ENCODE data around the gene CPEB1. TPM values are rescaled to one million over a fixed set of nuclear protein-coding genes. Genes with fewer than 3 reads are reported as not detected.

Gene CPEB1
- polyA plus RNA-seq, 4 donors: 0.27 to 2.8 (median 0.50) TPM; not detected in 1

DNA sequence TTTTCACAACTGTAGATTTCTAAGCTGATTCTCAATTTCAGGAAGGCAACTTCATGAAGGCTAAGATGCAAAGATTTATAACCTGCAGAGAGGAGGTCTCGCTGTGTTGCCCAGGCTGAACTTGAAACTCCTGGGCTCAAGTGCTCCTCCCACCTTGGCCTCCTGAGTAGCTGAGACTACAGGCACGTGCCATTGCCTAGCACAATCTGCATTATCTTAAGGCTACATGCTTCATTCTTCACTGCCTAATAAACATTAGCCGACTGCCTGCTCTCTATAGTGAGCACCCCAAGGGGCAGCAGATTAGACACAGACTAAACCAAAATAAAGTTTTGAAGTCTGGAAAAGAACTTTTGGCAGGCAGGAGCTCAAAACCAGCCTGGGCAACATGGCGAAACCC is 17.1 kb downstream of the CPEB1 start:
- Histone ChIP-seq H3K36me3 (ENCODE audit: control insufficient read depth in 3 of 3, insufficient read depth in 2 of 3, low read depth in 1 of 3, low read length in 3 of 3) (no peaks in the 10 kb centered on the region), H3K4me3 (ENCODE audit: low read depth in 1 of 3, low read length in 3 of 3) (no peak overlapping the region), H3K27ac (ENCODE audit: low read depth in 1 of 3, low read length in 2 of 3) (no peak overlapping the region), H3K27me3 (ENCODE audit: control insufficient read depth in 3 of 3, insufficient read depth in 3 of 3, low read length in 3 of 3) (no peaks in the 10 kb centered on the region), H3K9me3 (ENCODE audit: control insufficient read depth in 2 of 2, insufficient read depth in 1 of 2, low read depth in 1 of 2, low read length in 1 of 2) (no peaks in the 10 kb centered on the region), H3K4me1 (ENCODE audit: control insufficient read depth in 3 of 3, insufficient read depth in 2 of 3, low read depth in 1 of 3, low read length in 2 of 3) (no peaks in the 10 kb centered on the region)
- whole genome bisulfite sequencing, 3 donors: 48 to 64% (median 56%) methylated on average over 4 of the region's 4 CpGs
- FAIRE-seq: no peak
- DNase-seq: no peak

DNA sequence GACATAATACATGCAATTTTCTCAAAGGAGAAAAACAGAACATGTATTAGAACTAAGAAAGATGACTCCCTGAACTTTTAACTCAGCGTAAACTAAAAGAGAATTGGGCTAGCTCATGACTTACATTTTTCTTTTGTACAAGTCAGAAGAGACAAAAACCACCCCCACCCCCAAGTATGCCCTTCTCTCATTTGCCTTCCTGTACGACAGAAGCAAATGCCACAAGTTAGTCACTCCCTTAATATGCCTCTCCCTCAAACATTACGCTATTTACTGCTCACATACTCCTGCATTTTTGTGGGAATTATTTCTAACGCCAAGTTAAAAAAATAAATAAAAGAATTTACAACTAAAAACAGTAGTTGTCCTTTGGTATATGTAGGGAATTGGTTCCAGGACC is 22.0 kb downstream of the CPEB1 start:
- Histone ChIP-seq H3K27me3 (ENCODE audit: control insufficient read depth in 3 of 3, insufficient read depth in 3 of 3, low read length in 3 of 3) (no peaks in the 10 kb centered on the region), H3K27ac (ENCODE audit: low read depth in 1 of 3, low read length in 2 of 3) (no peak overlapping the region), H3K36me3 (ENCODE audit: control insufficient read depth in 3 of 3, insufficient read depth in 2 of 3, low read depth in 1 of 3, low read length in 3 of 3) (no peaks in the 10 kb centered on the region), H3K4me1 (ENCODE audit: control insufficient read depth in 3 of 3, insufficient read depth in 2 of 3, low read depth in 1 of 3, low read length in 2 of 3) (no peaks in the 10 kb centered on the region), H3K4me3 (ENCODE audit: low read depth in 1 of 3, low read length in 3 of 3) (no peak overlapping the region), H3K9me3 (ENCODE audit: control insufficient read depth in 2 of 2, insufficient read depth in 1 of 2, low read depth in 1 of 2, low read length in 1 of 2) (no peaks in the 10 kb centered on the region)
- FAIRE-seq: no peak
- 82 to 88% (median 84%) methylated on average over 4 of the region's 4 CpGs for WGBS, 3 donors
- DNase-seq: no peak

DNA sequence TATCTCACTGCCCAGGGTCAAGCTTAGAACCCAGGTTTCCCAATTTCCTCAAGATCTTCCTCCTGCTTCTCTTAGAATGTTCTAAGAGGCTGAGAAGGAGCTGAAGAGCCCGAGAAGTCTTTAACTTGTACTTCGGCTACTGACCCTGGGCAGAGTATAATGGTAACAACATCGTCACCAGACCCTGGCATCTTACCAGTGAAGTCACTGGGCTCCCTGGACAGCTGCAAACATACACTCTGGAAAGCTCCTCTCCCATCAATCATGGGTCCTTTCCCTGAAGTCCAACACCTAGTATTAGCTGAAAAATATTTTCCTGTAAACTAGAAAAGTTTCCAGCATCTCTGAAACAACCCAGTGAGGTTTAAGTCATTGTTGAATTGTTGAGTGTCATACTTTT is 22.7 kb downstream of the CPEB1 start:
- Histone ChIP-seq H3K27ac (ENCODE audit: low read depth in 1 of 3, low read length in 2 of 3) (no peak overlapping the region), H3K4me1 (ENCODE audit: control insufficient read depth in 3 of 3, insufficient read depth in 2 of 3, low read depth in 1 of 3, low read length in 2 of 3) (no peaks in the 10 kb centered on the region), H3K36me3 (ENCODE audit: control insufficient read depth in 3 of 3, insufficient read depth in 2 of 3, low read depth in 1 of 3, low read length in 3 of 3) (no peaks in the 10 kb centered on the region), H3K9me3 (ENCODE audit: control insufficient read depth in 2 of 2, insufficient read depth in 1 of 2, low read depth in 1 of 2, low read length in 1 of 2) (no peaks in the 10 kb centered on the region), H3K27me3 (ENCODE audit: control insufficient read depth in 3 of 3, insufficient read depth in 3 of 3, low read length in 3 of 3) (no peaks in the 10 kb centered on the region), H3K4me3 (ENCODE audit: low read depth in 1 of 3, low read length in 3 of 3) (no peak overlapping the region)
- 75 to 89% (median 84%) methylated on average over 3 of the region's 3 CpGs for WGBS, 3 donors
- FAIRE-seq: no peak
- DNase-seq: no peak

DNA sequence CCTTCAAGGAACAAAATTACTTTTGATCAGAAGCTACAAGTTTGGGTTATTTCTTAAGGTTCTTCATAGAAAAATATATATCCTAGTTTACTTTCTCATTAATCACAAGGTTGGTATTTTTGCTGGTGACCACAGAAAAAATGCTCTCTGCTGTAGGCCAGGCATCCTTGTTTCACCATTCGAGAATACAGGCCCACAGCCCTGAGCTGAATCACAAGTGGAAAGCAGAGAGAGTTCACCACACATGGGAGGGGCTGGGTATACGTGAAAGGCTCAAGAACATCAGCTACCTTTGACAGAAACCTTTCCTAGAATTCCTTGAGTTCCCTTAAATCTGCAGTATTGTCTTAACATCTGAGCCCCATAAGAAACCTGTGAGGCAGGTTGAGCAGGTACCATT is 23.2 kb downstream of the CPEB1 start:
- H3K36me3 ChIP-seq (ENCODE audit: control insufficient read depth in 3 of 3, insufficient read depth in 2 of 3, low read depth in 1 of 3, low read length in 3 of 3): no peaks in the 10 kb centered on the region
- 32 to 67% (median 49%) methylated on average over 2 of the region's 2 CpGs for WGBS, 3 donors
- H3K4me1 ChIP-seq (ENCODE audit: control insufficient read depth in 3 of 3, insufficient read depth in 2 of 3, low read depth in 1 of 3, low read length in 2 of 3): no peaks in the 10 kb centered on the region
- DNase-seq (no peak), FAIRE-seq (no peak)
- no peak overlapping the region for H3K4me3 ChIP-seq (ENCODE audit: low read depth in 1 of 3, low read length in 3 of 3)
- H3K27me3 ChIP-seq (ENCODE audit: control insufficient read depth in 3 of 3, insufficient read depth in 3 of 3, low read length in 3 of 3): no peaks in the 10 kb centered on the region
- H3K27ac ChIP-seq (ENCODE audit: low read depth in 1 of 3, low read length in 2 of 3): no peak overlapping the region
- no peaks in the 10 kb centered on the region for H3K9me3 ChIP-seq (ENCODE audit: control insufficient read depth in 2 of 2, insufficient read depth in 1 of 2, low read depth in 1 of 2, low read length in 1 of 2)

DNA sequence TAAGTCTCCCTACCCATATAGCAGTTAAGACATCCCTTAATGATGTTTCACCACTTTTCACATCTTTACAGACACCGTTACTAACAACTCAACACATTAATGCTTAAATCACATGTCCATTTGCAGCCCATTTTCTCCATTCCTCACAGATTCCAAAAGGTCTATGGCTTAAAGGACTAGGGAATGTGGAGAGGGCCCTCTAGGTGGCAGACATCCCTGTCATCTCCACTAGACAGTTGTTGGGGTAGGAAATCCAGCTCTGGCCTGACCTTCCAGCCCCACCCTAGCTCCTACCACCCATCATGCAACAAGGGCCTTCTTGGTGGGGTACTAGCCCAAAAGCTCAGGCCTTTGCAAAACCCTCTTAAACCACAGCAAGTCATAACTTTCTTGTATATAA is 25.2 kb downstream of the CPEB1 start:
- Histone ChIP-seq H3K27ac (ENCODE audit: low read depth in 1 of 3, low read length in 2 of 3) (no peak overlapping the region), H3K27me3 (ENCODE audit: control insufficient read depth in 3 of 3, insufficient read depth in 3 of 3, low read length in 3 of 3) (no peaks in the 10 kb centered on the region), H3K9me3 (ENCODE audit: control insufficient read depth in 2 of 2, insufficient read depth in 1 of 2, low read depth in 1 of 2, low read length in 1 of 2) (no peaks in the 10 kb centered on the region), H3K36me3 (ENCODE audit: control insufficient read depth in 3 of 3, insufficient read depth in 2 of 3, low read depth in 1 of 3, low read length in 3 of 3) (no peaks in the 10 kb centered on the region), H3K4me1 (ENCODE audit: control insufficient read depth in 3 of 3, insufficient read depth in 2 of 3, low read depth in 1 of 3, low read length in 2 of 3) (no peaks in the 10 kb centered on the region), H3K4me3 (ENCODE audit: low read depth in 1 of 3, low read length in 3 of 3) (no peak overlapping the region)
- 21 to 45% (median 36%) methylated on average over 1 of the region's 1 CpG for WGBS, 3 donors
- DNase-seq: no peak
- no peak for FAIRE-seq

DNA sequence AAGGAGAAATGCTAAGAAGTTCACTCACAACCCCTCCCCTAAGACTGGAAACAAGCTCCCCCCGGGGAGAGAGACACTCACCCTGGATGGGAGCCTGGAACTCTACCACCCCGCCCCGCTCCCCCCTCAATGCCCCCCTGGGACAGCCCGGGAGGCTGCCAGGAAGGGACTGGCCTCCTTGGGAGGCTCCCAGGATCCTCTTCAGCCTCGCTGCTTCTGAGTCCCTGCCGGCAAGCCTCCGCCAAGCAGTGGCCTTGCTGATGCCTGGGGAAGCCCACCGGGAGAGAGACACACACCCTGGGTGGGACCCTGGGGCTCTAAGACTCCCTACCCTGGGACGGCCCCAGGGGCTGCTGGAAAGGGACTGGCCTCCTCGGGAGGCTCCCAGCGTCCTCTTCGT is 33.4 kb downstream of the CPEB1 start:
- H3K9me3 ChIP-seq (ENCODE audit: control insufficient read depth in 2 of 2, insufficient read depth in 1 of 2, low read depth in 1 of 2, low read length in 1 of 2): no peaks in the 10 kb centered on the region
- H3K27ac ChIP-seq (ENCODE audit: low read depth in 1 of 3, low read length in 2 of 3): no peak overlapping the region
- DNase-seq: no peak
- 64 to 66% (median 65%) methylated on average over 12 of the region's 12 CpGs for WGBS, 3 donors
- H3K27me3 ChIP-seq (ENCODE audit: control insufficient read depth in 3 of 3, insufficient read depth in 3 of 3, low read length in 3 of 3): no peaks in the 10 kb centered on the region
- no peak for FAIRE-seq
- H3K4me1 ChIP-seq (ENCODE audit: control insufficient read depth in 3 of 3, insufficient read depth in 2 of 3, low read depth in 1 of 3, low read length in 2 of 3): no peaks in the 10 kb centered on the region
- H3K4me3 ChIP-seq (ENCODE audit: low read depth in 1 of 3, low read length in 3 of 3): no peak overlapping the region
- H3K36me3 ChIP-seq (ENCODE audit: control insufficient read depth in 3 of 3, insufficient read depth in 2 of 3, low read depth in 1 of 3, low read length in 3 of 3): no peaks in the 10 kb centered on the region

DNA sequence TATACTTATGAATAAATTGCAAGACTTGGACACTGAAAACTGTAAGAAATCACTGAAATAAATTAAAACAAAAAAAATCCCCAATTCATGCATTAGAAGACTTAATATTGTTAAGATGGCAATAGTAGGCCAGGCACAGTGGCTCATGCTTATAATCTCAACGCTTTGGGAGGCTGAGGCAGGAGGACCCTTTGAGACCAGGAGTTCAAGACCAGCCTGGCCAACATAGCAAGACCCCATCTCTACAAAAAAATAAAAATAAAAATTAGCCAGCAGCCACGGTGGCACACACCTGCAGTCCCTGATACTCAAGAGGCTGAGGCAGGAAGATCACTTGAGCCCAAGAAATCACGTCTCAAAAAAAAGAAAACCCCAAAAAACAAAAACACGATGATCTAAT is 35.8 kb downstream of the CPEB1 start:
- DNase-seq: no peak
- Histone ChIP-seq H3K4me3 (ENCODE audit: low read depth in 1 of 3, low read length in 3 of 3) (no peak overlapping the region), H3K27ac (ENCODE audit: low read depth in 1 of 3, low read length in 2 of 3) (no peak overlapping the region), H3K27me3 (ENCODE audit: control insufficient read depth in 3 of 3, insufficient read depth in 3 of 3, low read length in 3 of 3) (no peaks in the 10 kb centered on the region), H3K9me3 (ENCODE audit: control insufficient read depth in 2 of 2, insufficient read depth in 1 of 2, low read depth in 1 of 2, low read length in 1 of 2) (no peaks in the 10 kb centered on the region), H3K36me3 (ENCODE audit: control insufficient read depth in 3 of 3, insufficient read depth in 2 of 3, low read depth in 1 of 3, low read length in 3 of 3) (no peaks in the 10 kb centered on the region), H3K4me1 (ENCODE audit: control insufficient read depth in 3 of 3, insufficient read depth in 2 of 3, low read depth in 1 of 3, low read length in 2 of 3) (no peaks in the 10 kb centered on the region)
- WGBS, 3 donors: 78 to 84% (median 84%) methylated on average over 4 of the region's 4 CpGs
- FAIRE-seq: no peak

DNA sequence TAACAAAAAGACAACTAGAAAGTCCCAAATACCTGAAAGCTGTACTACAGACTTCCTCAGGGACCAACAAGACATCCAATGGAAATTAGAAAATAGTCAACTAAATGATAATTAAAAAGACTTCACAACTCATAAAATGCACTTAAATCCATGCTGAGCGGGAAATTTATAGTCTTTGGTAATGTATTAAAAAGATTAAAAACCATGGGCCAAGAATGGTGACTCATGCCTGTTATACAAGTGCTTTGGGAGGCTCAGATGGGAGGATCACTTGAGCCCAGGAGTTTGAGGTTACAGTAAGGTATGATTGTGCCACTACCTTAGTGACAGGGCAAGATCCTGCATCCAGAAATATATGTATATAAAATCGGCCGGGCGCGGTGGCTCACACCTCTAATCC is 45.0 kb downstream of the CPEB1 start:
- DNase-seq: no peak
- no peak for FAIRE-seq
- WGBS, 3 donors: 76 to 81% (median 79%) methylated on average over 5 of the region's 5 CpGs
- no peaks in the 10 kb centered on the region for H3K27me3 ChIP-seq (ENCODE audit: control insufficient read depth in 3 of 3, insufficient read depth in 3 of 3, low read length in 3 of 3)
- H3K9me3 ChIP-seq (ENCODE audit: control insufficient read depth in 2 of 2, insufficient read depth in 1 of 2, low read depth in 1 of 2, low read length in 1 of 2): no peaks in the 10 kb centered on the region
- no peak overlapping the region for H3K4me3 ChIP-seq (ENCODE audit: low read depth in 1 of 3, low read length in 3 of 3)
- no peaks in the 10 kb centered on the region for H3K36me3 ChIP-seq (ENCODE audit: control insufficient read depth in 3 of 3, insufficient read depth in 2 of 3, low read depth in 1 of 3, low read length in 3 of 3)
- no peaks in the 10 kb centered on the region for H3K4me1 ChIP-seq (ENCODE audit: control insufficient read depth in 3 of 3, insufficient read depth in 2 of 3, low read depth in 1 of 3, low read length in 2 of 3)
- no peak overlapping the region for H3K27ac ChIP-seq (ENCODE audit: low read depth in 1 of 3, low read length in 2 of 3)

DNA sequence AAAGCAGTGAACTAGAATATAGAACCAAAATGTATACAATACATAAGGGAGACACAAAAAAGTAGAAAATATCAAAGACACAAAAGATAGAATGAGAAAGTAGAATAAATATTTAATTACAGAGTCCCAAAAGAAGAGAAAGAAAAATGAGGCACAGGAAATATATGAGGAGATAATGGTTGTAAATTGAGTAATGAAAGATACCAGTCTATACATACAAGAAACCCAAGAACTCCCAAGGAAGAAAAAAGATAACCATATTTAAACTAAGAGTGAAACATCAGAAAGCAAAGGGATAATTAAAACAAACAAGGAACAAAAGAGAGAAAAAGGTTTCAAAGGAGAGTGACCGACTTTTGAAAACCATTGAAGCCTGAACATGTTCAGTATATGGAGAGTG is 47.3 kb downstream of the CPEB1 start:
- FAIRE-seq (no peak), DNase-seq (no peak)
- no peak overlapping the region for H3K27ac ChIP-seq (ENCODE audit: low read depth in 1 of 3, low read length in 2 of 3)
- no peaks in the 10 kb centered on the region for H3K36me3 ChIP-seq (ENCODE audit: control insufficient read depth in 3 of 3, insufficient read depth in 2 of 3, low read depth in 1 of 3, low read length in 3 of 3)
- H3K9me3 ChIP-seq (ENCODE audit: control insufficient read depth in 2 of 2, insufficient read depth in 1 of 2, low read depth in 1 of 2, low read length in 1 of 2): no peaks in the 10 kb centered on the region
- no peak overlapping the region for H3K4me3 ChIP-seq (ENCODE audit: low read depth in 1 of 3, low read length in 3 of 3)
- peaks cover 0 to 2% (median 0%) of the 10 kb centered on the region in 3 donors for H3K27me3 ChIP-seq (ENCODE audit: control insufficient read depth in 3 of 3, insufficient read depth in 3 of 3, low read length in 3 of 3)
- 72 to 80% (median 76%) methylated on average over 1 of the region's 1 CpG for WGBS, 3 donors
- H3K4me1 ChIP-seq (ENCODE audit: control insufficient read depth in 3 of 3, insufficient read depth in 2 of 3, low read depth in 1 of 3, low read length in 2 of 3): no peaks in the 10 kb centered on the region
